Middle frontal gyrus (tissue), 1 donor: Measurements from ENCODE around the gene HLA-DPA1.

Experiments
- DNase-seq: peaks from one replicate; pipeline ENCODE4 v3.0.0-alpha.2; 2015; ENCODE audit warnings: low spot score; ENCODE audit errors: extremely low spot score

HLA-DPA1 gene

DNA sequence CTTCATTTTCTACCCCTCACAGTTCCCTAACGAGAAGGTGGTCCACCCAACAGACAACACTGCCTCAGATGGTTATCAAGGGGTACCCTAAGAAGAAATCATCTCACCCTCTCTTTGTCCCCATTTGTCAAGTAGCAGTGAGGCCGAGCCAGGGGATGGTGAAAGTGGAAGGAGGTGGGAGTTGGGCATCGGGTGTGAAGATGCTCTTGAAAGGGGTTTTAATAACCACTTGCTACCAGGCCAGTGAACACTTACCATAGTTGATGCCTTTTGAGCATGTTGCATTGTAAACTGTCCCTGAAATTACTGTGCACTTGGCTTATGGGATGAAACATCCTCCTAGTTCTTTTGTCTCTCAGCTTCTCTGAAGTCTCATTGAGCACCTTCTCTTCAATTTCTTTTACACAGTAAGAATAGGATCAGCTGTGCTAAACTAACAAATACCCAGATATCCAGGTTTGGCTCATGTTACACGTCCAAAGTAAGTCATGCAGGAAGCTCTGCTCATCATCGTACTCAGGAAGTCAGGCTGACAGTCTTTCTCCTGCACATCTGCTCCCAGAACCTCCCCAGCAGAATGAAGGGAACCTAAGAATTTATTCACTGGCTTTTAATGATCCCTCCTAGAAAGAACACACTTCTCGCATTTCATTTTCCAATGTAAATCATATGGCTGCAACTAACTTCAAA lies 15.6 kb upstream of the HLA-DPA1 start:
- DNase-seq, result no peak

GRCh38 chr6:33088258-33088930 lies 14.9 kb upstream of the HLA-DPA1 start:
- DNase-seq, result no peak

- DNase-seq, result no peak
These were observed 12.2 kb upstream of the HLA-DPA1 start for GRCh38 chr6:33085627-33086026.

GRCh38 chr6:33082702-33083101 lies 9.3 kb upstream of the HLA-DPA1 start:
- DNase-seq, result no peak

- no peak for DNase-seq
These were observed 7.8 kb upstream of the HLA-DPA1 start for GRCh38 chr6:33081098-33081824.

DNA sequence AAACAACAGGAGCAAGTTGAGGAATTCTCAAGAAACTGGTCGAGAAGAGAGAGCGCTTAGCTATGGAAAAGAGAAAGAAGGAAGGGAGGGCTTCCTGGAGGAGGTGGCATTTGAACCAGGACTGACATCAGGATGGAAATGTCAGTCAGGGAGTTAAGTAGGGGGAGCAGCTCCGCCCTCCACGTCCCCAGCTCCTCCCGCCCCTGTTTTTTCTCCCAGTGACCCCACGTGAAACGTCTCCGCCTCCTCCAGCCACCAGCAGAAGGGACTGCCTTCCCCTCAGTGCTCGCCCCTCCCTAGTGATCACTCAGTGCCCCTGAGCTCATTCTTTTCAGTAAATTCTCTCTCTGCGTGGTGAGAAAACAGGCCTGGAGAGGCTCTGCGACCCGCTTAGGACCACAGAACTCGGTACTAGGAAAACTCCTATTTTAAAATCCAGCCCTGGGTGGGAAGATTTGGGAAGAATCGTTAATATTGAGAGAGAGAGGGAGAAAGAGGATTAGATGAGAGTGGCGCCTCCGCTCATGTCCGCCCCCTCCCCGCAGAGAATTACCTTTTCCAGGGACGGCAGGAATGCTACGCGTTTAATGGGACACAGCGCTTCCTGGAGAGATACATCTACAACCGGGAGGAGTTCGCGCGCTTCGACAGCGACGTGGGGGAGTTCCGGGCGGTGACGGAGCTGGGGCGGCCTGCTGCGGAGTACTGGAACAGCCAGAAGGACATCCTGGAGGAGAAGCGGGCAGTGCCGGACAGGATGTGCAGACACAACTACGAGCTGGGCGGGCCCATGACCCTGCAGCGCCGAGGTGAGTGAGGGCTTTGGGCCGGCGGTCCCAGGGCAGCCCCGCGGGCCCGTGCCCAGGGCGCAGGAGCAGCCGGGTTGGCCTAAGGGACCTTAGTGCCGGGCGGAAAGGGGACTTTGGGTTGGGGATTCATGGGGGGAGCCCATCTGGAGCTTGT lies 7.0 kb upstream of the HLA-DPA1 start:
- DNase-seq, result no peak

- no peak for DNase-seq
These were observed 6.1 kb upstream of the HLA-DPA1 start for GRCh38 chr6:33079580-33079979.

GRCh38 chr6:33078919-33079521 lies 5.6 kb upstream of the HLA-DPA1 start:
- DNase-seq, result no peak

- DNase-seq, result no peak
These were observed 5.0 kb upstream of the HLA-DPA1 start for GRCh38 chr6:33078442-33078841.

- DNase-seq, result no peak
These were observed 4.5 kb upstream of the HLA-DPA1 start for GRCh38 chr6:33077908-33078307.

DNA sequence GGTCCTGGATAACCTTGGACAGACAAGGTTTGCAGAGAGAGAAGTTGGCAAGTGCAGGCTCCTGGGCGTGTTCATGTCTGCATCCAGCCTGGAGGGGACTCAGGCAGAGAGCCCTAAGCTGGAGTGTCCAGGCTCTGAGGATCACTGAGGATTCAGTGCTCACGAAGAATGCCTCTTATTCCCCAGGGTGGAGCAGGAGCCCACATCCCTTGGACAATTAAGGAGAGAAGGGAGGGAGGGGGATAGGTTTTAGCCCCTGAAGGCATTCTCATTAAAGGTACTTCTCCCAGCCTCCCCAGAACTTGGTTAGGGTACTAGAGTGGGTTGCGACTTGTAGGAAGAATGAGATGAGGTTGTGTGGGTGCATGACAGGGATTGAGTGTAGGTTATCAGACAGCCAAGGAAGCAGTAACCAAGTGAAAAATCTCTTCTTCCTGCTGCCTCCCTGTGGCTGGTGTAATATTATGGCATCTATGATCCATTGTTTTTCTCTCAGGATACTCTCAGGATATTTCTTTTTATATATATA lies 3.0 kb upstream of the HLA-DPA1 start:
- no peak for DNase-seq

DNA sequence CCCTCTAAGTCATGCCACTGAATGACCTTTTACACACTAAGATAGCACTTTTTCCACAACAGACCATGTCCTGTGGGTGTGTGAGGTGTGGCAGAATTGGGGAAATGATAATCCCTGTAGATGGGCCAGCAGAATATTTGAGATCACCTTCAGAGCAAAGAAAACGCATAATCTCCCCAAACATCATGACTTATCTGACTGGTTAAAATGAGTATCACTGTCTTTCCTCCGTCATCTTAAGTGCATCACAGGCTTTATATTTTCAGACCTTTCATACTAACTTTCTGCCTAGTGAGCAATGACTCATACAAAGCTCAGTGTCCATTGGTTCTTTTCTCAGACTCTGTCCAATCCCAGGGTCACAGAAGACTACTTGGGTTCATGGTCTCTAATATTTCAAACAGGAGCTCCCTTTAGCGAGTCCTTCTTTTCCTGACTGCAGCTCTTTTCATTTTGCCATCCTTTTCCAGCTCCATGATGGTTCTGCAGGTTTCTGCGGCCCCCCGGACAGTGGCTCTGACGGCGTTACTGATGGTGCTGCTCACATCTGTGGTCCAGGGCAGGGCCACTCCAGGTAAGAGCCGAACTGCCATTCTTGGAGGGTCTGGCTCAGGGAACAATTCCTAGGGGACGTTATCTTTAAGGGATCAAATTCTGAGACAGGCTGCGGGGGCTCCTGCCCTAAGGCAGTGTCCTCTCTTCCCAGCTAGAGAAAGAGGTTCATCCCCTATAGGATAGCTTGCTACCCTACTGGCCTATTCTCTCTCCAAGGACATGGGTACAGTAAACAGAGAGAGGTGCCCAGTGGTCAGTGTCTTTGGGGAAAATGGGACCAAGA lies 2.3 kb upstream of the HLA-DPA1 start, which contains the start of gene HLA-DPB1:
HLA-DPB1 (plus strand) TSS at position 423 of the 838 bp plus-strand sequence; CDS start at position 475, 52 bp downstream.
- DNase-seq, result no peak

GRCh38 chr6:33075208-33075567 lies 1.7 kb upstream of the HLA-DPA1 start:
- DNase-seq, result no peak

- DNase-seq, result no peak
These were observed 845 bp downstream of the HLA-DPA1 start for GRCh38 chr6:33072508-33073100.

DNA sequence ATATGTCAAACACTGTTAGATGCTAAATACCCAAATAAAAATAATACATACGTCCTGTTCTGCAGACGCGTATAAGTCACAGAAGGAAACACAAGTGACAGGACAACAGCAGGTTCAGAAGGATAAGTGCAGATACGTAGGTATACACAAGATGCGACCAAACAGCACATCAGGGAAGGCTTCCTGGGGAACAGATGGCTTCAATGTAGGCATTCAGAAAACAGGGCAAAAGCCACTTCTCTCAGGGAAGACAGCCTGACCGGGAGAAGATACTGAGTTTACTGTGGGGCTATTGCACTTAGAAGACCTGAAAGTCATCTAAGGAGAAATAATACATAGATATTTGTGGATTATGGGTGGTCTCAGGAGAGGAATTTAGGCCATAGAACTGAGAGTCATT lies 1.9 kb downstream of the HLA-DPA1 start:
- no peak for DNase-seq

DNA sequence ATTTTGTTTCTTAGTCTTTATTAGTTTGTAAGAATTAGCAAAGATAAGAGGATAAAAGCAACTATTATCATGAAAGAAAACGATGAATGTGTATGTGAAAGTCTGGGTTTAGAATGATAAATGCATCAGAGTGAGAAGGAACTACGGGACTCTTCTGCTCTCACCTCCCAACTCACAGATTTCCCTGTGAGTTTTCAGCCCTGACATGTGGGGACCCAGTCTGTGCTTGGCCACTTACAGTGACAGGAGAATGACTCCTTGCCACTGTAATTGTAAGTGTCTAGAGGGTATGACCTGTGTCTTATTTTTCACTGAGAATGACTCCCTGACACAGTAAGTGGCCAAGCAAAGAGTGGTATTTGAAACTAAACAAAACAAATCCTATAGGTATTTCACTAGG lies 2.5 kb downstream of the HLA-DPA1 start:
- DNase-seq, result no peak

- no peak for DNase-seq
These were observed 4.3 kb downstream of the HLA-DPA1 start for GRCh38 chr6:33069021-33069738.

GRCh38 chr6:33066917-33067521 lies 6.4 kb downstream of the HLA-DPA1 start:
- DNase-seq, result no peak
